ENCODE results near the gene ENTHD1.
"Not testable (repeated sequence)": the region's sequence is repeated elsewhere in the genome, so short reads cannot be mapped to it uniquely, and the experiment has no call there.

The ENTHD1 gene

DNA sequence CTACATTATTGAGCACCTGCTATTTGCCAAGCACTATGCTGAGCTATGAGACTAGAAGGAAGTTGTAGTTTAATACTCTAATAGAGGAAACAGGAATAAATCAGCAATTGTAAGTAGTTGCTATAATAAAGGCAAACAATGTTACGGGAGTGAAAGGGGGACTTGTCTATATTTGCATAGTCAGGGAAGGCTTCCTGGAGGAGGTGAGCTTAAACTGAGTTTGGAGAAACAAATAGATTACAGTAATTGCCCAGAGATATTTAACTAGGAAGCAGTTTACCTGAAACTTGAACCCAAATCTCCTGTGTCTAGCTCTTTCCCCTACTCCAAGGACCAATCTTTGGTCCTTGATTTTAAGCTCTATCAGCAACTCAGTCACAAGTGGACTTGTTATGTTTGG, 2.1 kb upstream of the ENTHD1 start:
- in situ Hi-C loops (cut with HindIII; ENCODE audit: low pct_ligation_motif_present, low sequenced_read_pairs) = no loop called here
- no peak for DNase-seq
- Histone ChIP-seq H3K36me3 (replicated peaks) (no peaks in the 10 kb centered on the region), H3K27me3 (replicated peaks) (peaks cover 9% of the 10 kb centered on the region), H3K27ac (no peak overlapping the region), H3K4me3 (ENCODE audit: low read depth, low read length) (no peak overlapping the region)
- TF ChIP-seq, protein P1, sequence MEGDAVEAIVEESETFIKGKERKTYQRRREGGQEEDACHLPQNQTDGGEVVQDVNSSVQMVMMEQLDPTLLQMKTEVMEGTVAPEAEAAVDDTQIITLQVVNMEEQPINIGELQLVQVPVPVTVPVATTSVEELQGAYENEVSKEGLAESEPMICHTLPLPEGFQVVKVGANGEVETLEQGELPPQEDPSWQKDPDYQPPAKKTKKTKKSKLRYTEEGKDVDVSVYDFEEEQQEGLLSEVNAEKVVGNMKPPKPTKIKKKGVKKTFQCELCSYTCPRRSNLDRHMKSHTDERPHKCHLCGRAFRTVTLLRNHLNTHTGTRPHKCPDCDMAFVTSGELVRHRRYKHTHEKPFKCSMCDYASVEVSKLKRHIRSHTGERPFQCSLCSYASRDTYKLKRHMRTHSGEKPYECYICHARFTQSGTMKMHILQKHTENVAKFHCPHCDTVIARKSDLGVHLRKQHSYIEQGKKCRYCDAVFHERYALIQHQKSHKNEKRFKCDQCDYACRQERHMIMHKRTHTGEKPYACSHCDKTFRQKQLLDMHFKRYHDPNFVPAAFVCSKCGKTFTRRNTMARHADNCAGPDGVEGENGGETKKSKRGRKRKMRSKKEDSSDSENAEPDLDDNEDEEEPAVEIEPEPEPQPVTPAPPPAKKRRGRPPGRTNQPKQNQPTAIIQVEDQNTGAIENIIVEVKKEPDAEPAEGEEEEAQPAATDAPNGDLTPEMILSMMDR (IDR thresholded peaks at IDR 0.05; ENCODE audit: low read depth, low read length, missing control alignments) = no peak

- H3K4me3 ChIP-seq (ENCODE audit: low read depth, low read length) = no peak overlapping the region
- in situ Hi-C loops (cut with HindIII; ENCODE audit: low pct_ligation_motif_present, low sequenced_read_pairs) = no loop called here
- TF ChIP-seq, protein P1 (IDR thresholded peaks at IDR 0.05; ENCODE audit: low read depth, low read length, missing control alignments) = no peak
- H3K36me3 ChIP-seq (replicated peaks) = no peaks in the 10 kb centered on the region
- peaks cover 9% of the 10 kb centered on the region for H3K27me3 ChIP-seq (replicated peaks)
- DNase-seq = no peak
- no peak overlapping the region for H3K27ac ChIP-seq
Observed at GRCh38 chr22:39894554-39895092, 1.1 kb upstream of the ENTHD1 start.

GRCh38 chr22:39889924-39890323, 3.6 kb downstream of the ENTHD1 start:
- H3K4me3 ChIP-seq (ENCODE audit: low read depth, low read length); H3K36me3 ChIP-seq (replicated peaks); H3K27ac ChIP-seq; in situ Hi-C loops (cut with HindIII; ENCODE audit: low pct_ligation_motif_present, low sequenced_read_pairs); H3K27me3 ChIP-seq (replicated peaks); DNase-seq: not testable (repeated sequence)

- H3K27me3 ChIP-seq (replicated peaks) = peaks cover 5% of the 10 kb centered on the region
Observed at GRCh38 chr22:39883057-39883456, 10.5 kb downstream of the ENTHD1 start.

DNA sequence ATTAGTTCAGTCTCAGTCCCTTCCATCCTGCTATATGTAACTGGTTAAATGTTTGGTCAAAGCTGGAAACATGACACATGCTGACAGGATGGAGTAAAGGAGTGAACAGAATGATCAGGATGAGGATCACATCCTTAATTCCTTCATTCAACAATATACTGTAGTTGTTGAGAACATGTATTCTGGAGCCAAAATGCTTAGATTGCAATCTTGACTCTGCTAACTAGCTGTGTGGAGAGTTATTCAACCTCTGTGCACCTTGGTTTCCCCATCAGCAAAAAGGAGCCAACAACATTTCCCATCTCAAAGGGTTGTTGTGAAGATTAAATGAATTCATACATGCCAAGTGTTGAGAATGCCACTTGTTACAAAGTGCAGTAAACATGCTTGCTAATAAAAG, 12.8 kb downstream of the ENTHD1 start:
- no peak for DNase-seq
- TF ChIP-seq, protein P1 (IDR thresholded peaks at IDR 0.05; ENCODE audit: low read depth, low read length, missing control alignments) = no peak
- Histone ChIP-seq H3K4me3 (ENCODE audit: low read depth, low read length) (no peak overlapping the region), H3K27ac (no peak overlapping the region), H3K27me3 (replicated peaks) (peaks cover 10% of the 10 kb centered on the region), H3K36me3 (replicated peaks) (no peaks in the 10 kb centered on the region)
- in situ Hi-C loops (cut with HindIII; ENCODE audit: low pct_ligation_motif_present, low sequenced_read_pairs) = no loop called here

More at GRCh38 chr22:39883057-39883456, 10.5 kb downstream of the ENTHD1 start:
- H3K4me3 ChIP-seq (ENCODE audit: low read depth, low read length) = no peak overlapping the region
- no peak overlapping the region for H3K27ac ChIP-seq
- TF ChIP-seq, protein P1 (IDR thresholded peaks at IDR 0.05; ENCODE audit: low read depth, low read length, missing control alignments) = no peak
- H3K36me3 ChIP-seq (replicated peaks) = no peaks in the 10 kb centered on the region
- in situ Hi-C loops (cut with HindIII; ENCODE audit: low pct_ligation_motif_present, low sequenced_read_pairs) = no loop called here
- DNase-seq = no peak

GRCh38 chr22:39877079-39877845, 16.3 kb downstream of the ENTHD1 start:
- no peaks in the 10 kb centered on the region for H3K36me3 ChIP-seq (replicated peaks)
- H3K27me3 ChIP-seq (replicated peaks) = peaks cover 9% of the 10 kb centered on the region
- DNase-seq = no peak
- H3K27ac ChIP-seq = no peak overlapping the region
- TF ChIP-seq, protein P1 (IDR thresholded peaks at IDR 0.05; ENCODE audit: low read depth, low read length, missing control alignments) = no peak
- H3K4me3 ChIP-seq (ENCODE audit: low read depth, low read length) = no peak overlapping the region
- in situ Hi-C loops (cut with HindIII; ENCODE audit: low pct_ligation_motif_present, low sequenced_read_pairs) = no loop called here

- H3K4me3 ChIP-seq (ENCODE audit: low read depth, low read length); in situ Hi-C loops (cut with HindIII; ENCODE audit: low pct_ligation_motif_present, low sequenced_read_pairs); DNase-seq: not testable (repeated sequence)
Observed at GRCh38 chr22:39875176-39875885, 18.2 kb downstream of the ENTHD1 start.

More at GRCh38 chr22:39875176-39875885, 18.2 kb downstream of the ENTHD1 start:
- H3K27me3 ChIP-seq (replicated peaks) = peaks cover 11% of the 10 kb centered on the region
- H3K27ac ChIP-seq; H3K36me3 ChIP-seq (replicated peaks): not testable (repeated sequence)

Measured in brain microvascular endothelial cell (primary cell).